ENCODE measurements around the gene RNPC3. TPM values are rescaled to one million over a fixed set of nuclear protein-coding genes. Genes with fewer than 3 reads are reported as not detected.
A peak's percentile ranks its signal among the peaks of the same experiment; 100 is the strongest.
"Not testable (repeated sequence)": the region's sequence is repeated elsewhere in the genome, so short reads cannot be mapped to it uniquely, and the experiment has no call there.

RNPC3 gene
- total and polyA plus RNA-seq, 3 experiments from 2014 or later, result 14.2 to 17.6 (median 14.9) TPM

GRCh38 chr1:103527331-103527730 is 1.8 kb downstream of the RNPC3 start:
- peaks cover 0 to 1% (median 0%) of the 10 kb centered on the region in 5 donors for H3K9me3 Mint-ChIP-seq
- Histone ChIP-seq H3K27me3 (ENCODE audit: insufficient read depth, low read length, poor library complexity, severe bottlenecking) (no peaks in the 10 kb centered on the region), H3K27ac (ENCODE audit: low read depth, low read length) (no peak overlapping the region), H3K4me1 (ENCODE audit: insufficient read depth, low read length) (peaks cover 41% of the 10 kb centered on the region), H3K4me3 (ENCODE audit: low read length) (no peak overlapping the region), H3K36me3 (ENCODE audit: insufficient read depth, low read length) (no peaks in the 10 kb centered on the region), H3K9me3 (ENCODE audit: low read length) (no peaks in the 10 kb centered on the region)
- DNase-seq, result no peak
- peaks cover 0 to 41% (median 14%) of the 10 kb centered on the region in 3 donors for H3K36me3 Mint-ChIP-seq
- POLR2A ChIA-PET, result interaction anchor here (3.6 kb wide), 1 partner anchor 13 kb away, joined by 13 read pairs; no protein-coding TSS in a partner anchor
- CTCF ChIA-PET, result no interaction called here
- H3K4me3 Mint-ChIP-seq, result peak overlapping the region; percentile 76 to 100 (median 99)
- peaks cover 66 to 76% (median 69%) of the 10 kb centered on the region in 3 donors for H3K4me1 Mint-ChIP-seq
- H3K27me3 Mint-ChIP-seq, result no peaks in the 10 kb centered on the region
- peak overlapping the region in 6 of 8 donors; percentile 4 to 81 (median 62) for H3K27ac Mint-ChIP-seq

GRCh38 chr1:103529746-103530145 is 4.2 kb downstream of the RNPC3 start:
- Mint-ChIP-seq H3K27ac (peak overlapping the region in 2 of 8 donors; percentile 7 to 24), H3K4me3 (peak overlapping the region in 4 of 7 donors; percentile 1 to 17 (median 6)), H3K36me3 (peaks cover 0 to 62% (median 18%) of the 10 kb centered on the region in 3 donors), H3K4me1 (peaks cover 81 to 93% (median 90%) of the 10 kb centered on the region in 3 donors), H3K9me3 (peaks cover 0 to 1% (median 0%) of the 10 kb centered on the region in 5 donors), H3K27me3 (no peaks in the 10 kb centered on the region)
- ChIA-PET CTCF (no interaction called here), POLR2A (no interaction called here)
- no peak overlapping the region for H3K4me3 ChIP-seq (ENCODE audit: low read length)
- no peak overlapping the region for H3K27ac ChIP-seq (ENCODE audit: low read depth, low read length)
- H3K36me3 ChIP-seq (ENCODE audit: insufficient read depth, low read length), result no peaks in the 10 kb centered on the region
- H3K4me1 ChIP-seq (ENCODE audit: insufficient read depth, low read length), result peaks cover 39% of the 10 kb centered on the region
- no peak for DNase-seq
- no peaks in the 10 kb centered on the region for H3K9me3 ChIP-seq (ENCODE audit: low read length)
- no peaks in the 10 kb centered on the region for H3K27me3 ChIP-seq (ENCODE audit: insufficient read depth, low read length, poor library complexity, severe bottlenecking)

DNA sequence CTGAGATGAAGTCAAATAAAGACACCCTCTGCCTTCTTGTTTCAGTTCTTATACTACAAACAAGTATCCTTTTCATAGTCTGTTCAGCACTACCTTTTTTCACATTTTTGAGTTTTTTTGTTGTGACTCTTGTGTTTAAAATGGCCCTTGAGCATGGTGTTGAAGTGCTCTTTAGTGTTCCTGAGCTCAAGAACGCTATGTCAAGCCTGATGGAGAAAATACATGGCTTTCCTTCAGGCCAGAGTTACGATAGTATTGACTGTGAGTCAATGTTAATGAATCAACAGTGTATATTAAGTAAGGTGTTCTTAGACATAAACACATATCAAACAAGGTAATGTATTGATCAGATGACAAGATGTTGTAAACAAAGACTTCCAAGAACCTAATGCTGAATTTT is 12.7 kb downstream of the RNPC3 start:
- peaks cover 8 to 14% (median 10%) of the 10 kb centered on the region in 3 donors for H3K4me1 Mint-ChIP-seq
- H3K4me1 ChIP-seq (ENCODE audit: insufficient read depth, low read length), result no peaks in the 10 kb centered on the region
- ChIA-PET CTCF (no interaction called here), POLR2A (no interaction called here)
- H3K9me3 ChIP-seq (ENCODE audit: low read length), result no peaks in the 10 kb centered on the region
- H3K27me3 ChIP-seq (ENCODE audit: insufficient read depth, low read length, poor library complexity, severe bottlenecking), result no peaks in the 10 kb centered on the region
- H3K36me3 ChIP-seq (ENCODE audit: insufficient read depth, low read length), result peaks cover 39% of the 10 kb centered on the region
- no peak overlapping the region for H3K4me3 ChIP-seq (ENCODE audit: low read length)
- H3K27ac ChIP-seq (ENCODE audit: low read depth, low read length), result no peak overlapping the region
- peaks cover 11 to 77% (median 30%) of the 10 kb centered on the region in 3 donors for H3K36me3 Mint-ChIP-seq
- H3K27ac Mint-ChIP-seq, result no peak overlapping the region
- no peaks in the 10 kb centered on the region for H3K9me3 Mint-ChIP-seq
- DNase-seq, result no peak
- no peaks in the 10 kb centered on the region for H3K27me3 Mint-ChIP-seq
- no peak overlapping the region for H3K4me3 Mint-ChIP-seq

- no peak for DNase-seq
- Mint-ChIP-seq H3K36me3 (peaks cover 15 to 79% (median 35%) of the 10 kb centered on the region in 3 donors), H3K9me3 (no peaks in the 10 kb centered on the region), H3K27me3 (no peaks in the 10 kb centered on the region), H3K4me3 (peak overlapping the region in 1 of 7 donors; percentile 40), H3K27ac (no peak overlapping the region), H3K4me1 (peaks cover 0 to 4% (median 3%) of the 10 kb centered on the region in 3 donors)
- Histone ChIP-seq H3K36me3 (ENCODE audit: insufficient read depth, low read length) (peaks cover 64% of the 10 kb centered on the region), H3K9me3 (ENCODE audit: low read length) (no peaks in the 10 kb centered on the region), H3K4me3 (ENCODE audit: low read length) (no peak overlapping the region), H3K27me3 (ENCODE audit: insufficient read depth, low read length, poor library complexity, severe bottlenecking) (no peaks in the 10 kb centered on the region), H3K4me1 (ENCODE audit: insufficient read depth, low read length) (no peaks in the 10 kb centered on the region), H3K27ac (ENCODE audit: low read depth, low read length) (no peak overlapping the region)
- ChIA-PET CTCF (no interaction called here), POLR2A (no interaction called here)
Observed at GRCh38 chr1:103541431-103541830, 15.9 kb downstream of the RNPC3 start.

GRCh38 chr1:103546496-103546895 is 21.0 kb downstream of the RNPC3 start:
- DNase-seq, result no peak
- peaks cover 44% of the 10 kb centered on the region for H3K36me3 ChIP-seq (ENCODE audit: insufficient read depth, low read length)
- no peak overlapping the region for H3K4me3 Mint-ChIP-seq
- H3K36me3 Mint-ChIP-seq, result peaks cover 16 to 80% (median 38%) of the 10 kb centered on the region in 3 donors
- peak overlapping the region in 1 of 8 donors; percentile 3 for H3K27ac Mint-ChIP-seq
- H3K27me3 ChIP-seq (ENCODE audit: insufficient read depth, low read length, poor library complexity, severe bottlenecking), result no peaks in the 10 kb centered on the region
- H3K27ac ChIP-seq (ENCODE audit: low read depth, low read length), result no peak overlapping the region
- H3K27me3 Mint-ChIP-seq, result no peaks in the 10 kb centered on the region
- no peaks in the 10 kb centered on the region for H3K4me1 ChIP-seq (ENCODE audit: insufficient read depth, low read length)
- H3K4me3 ChIP-seq (ENCODE audit: low read length), result no peak overlapping the region
- H3K9me3 ChIP-seq (ENCODE audit: low read length), result no peaks in the 10 kb centered on the region
- ChIA-PET POLR2A (no interaction called here), CTCF (no interaction called here)
- H3K4me1 Mint-ChIP-seq, result peaks cover 0 to 4% (median 0%) of the 10 kb centered on the region in 3 donors
- no peaks in the 10 kb centered on the region for H3K9me3 Mint-ChIP-seq

GRCh38 chr1:103547840-103548239 is 22.3 kb downstream of the RNPC3 start:
- H3K9me3 ChIP-seq (ENCODE audit: low read length), result no peaks in the 10 kb centered on the region
- no peaks in the 10 kb centered on the region for H3K9me3 Mint-ChIP-seq
- no peaks in the 10 kb centered on the region for H3K27me3 ChIP-seq (ENCODE audit: insufficient read depth, low read length, poor library complexity, severe bottlenecking)
- CTCF ChIA-PET, result no interaction called here
- no peaks in the 10 kb centered on the region for H3K4me1 ChIP-seq (ENCODE audit: insufficient read depth, low read length)
- no peak overlapping the region for H3K27ac ChIP-seq (ENCODE audit: low read depth, low read length)
- H3K27me3 Mint-ChIP-seq, result no peaks in the 10 kb centered on the region
- peaks cover 13 to 80% (median 37%) of the 10 kb centered on the region in 3 donors for H3K36me3 Mint-ChIP-seq
- POLR2A ChIA-PET, result no interaction called here
- no peak overlapping the region for H3K4me3 Mint-ChIP-seq
- peaks cover 0 to 2% (median 0%) of the 10 kb centered on the region in 3 donors for H3K4me1 Mint-ChIP-seq
- peaks cover 49% of the 10 kb centered on the region for H3K36me3 ChIP-seq (ENCODE audit: insufficient read depth, low read length)
- no peak overlapping the region for H3K27ac Mint-ChIP-seq
- DNase-seq, result no peak
- H3K4me3 ChIP-seq (ENCODE audit: low read length), result no peak overlapping the region

DNA sequence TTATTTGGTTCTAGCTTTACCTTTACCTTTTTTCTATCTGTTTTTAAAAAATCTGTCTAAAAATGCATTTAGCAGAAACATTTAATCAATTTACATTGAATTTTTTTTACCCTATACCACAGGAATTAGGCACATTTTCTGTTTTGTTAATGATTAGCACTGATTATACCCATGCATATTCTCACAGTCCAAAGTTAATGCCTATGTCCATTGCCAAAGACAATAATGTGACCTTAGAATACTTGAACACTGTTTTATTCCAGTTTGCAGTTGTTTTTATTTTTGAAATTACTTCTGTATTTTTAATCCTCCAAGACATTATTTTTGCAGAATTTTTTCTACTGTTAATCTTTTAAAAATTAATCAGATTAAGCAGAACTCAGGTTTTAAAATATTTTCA is 34.9 kb downstream of the RNPC3 start:
- no peak overlapping the region for H3K4me3 ChIP-seq (ENCODE audit: low read length)
- H3K9me3 Mint-ChIP-seq, result no peaks in the 10 kb centered on the region
- no peaks in the 10 kb centered on the region for H3K27me3 Mint-ChIP-seq
- ChIA-PET POLR2A (no interaction called here), CTCF (no interaction called here)
- no peak for DNase-seq
- H3K4me1 Mint-ChIP-seq, result peaks cover 0 to 2% (median 0%) of the 10 kb centered on the region in 3 donors
- H3K36me3 ChIP-seq (ENCODE audit: insufficient read depth, low read length), result no peaks in the 10 kb centered on the region
- no peak overlapping the region for H3K27ac ChIP-seq (ENCODE audit: low read depth, low read length)
- H3K4me3 Mint-ChIP-seq, result no peak overlapping the region
- H3K27ac Mint-ChIP-seq, result no peak overlapping the region
- no peaks in the 10 kb centered on the region for H3K9me3 ChIP-seq (ENCODE audit: low read length)
- no peaks in the 10 kb centered on the region for H3K27me3 ChIP-seq (ENCODE audit: insufficient read depth, low read length, poor library complexity, severe bottlenecking)
- peaks cover 0 to 16% (median 11%) of the 10 kb centered on the region in 3 donors for H3K36me3 Mint-ChIP-seq
- no peaks in the 10 kb centered on the region for H3K4me1 ChIP-seq (ENCODE audit: insufficient read depth, low read length)

- H3K4me3 ChIP-seq (ENCODE audit: low read length); H3K4me1 Mint-ChIP-seq; H3K4me1 ChIP-seq (ENCODE audit: insufficient read depth, low read length); H3K36me3 ChIP-seq (ENCODE audit: insufficient read depth, low read length); DNase-seq; H3K9me3 Mint-ChIP-seq; H3K27ac Mint-ChIP-seq; H3K4me3 Mint-ChIP-seq; H3K27me3 ChIP-seq (ENCODE audit: insufficient read depth, low read length, poor library complexity, severe bottlenecking); H3K36me3 Mint-ChIP-seq; H3K9me3 ChIP-seq (ENCODE audit: low read length); H3K27ac ChIP-seq (ENCODE audit: low read depth, low read length); POLR2A ChIA-PET; CTCF ChIA-PET; H3K27me3 Mint-ChIP-seq: not testable (repeated sequence)
Observed at GRCh38 chr1:103561124-103561523, 35.6 kb downstream of the RNPC3 start.
